HCT116 (cell line): ENCODE results near the gene FANK1. TPM values are rescaled to one million over a fixed set of nuclear protein-coding genes. Genes with fewer than 3 reads are reported as not detected.

Source experiments
- ATAC-seq: fragments of 200-7000 bp; cut with Tn5 transposase; 2 replicates; pipeline ENCODE4 v1.9.1; 2020; ENCODE audit warnings: mild to moderate bottlenecking, moderate library complexity
- BruUV-seq: library from RNA; stranded (reverse); fragments of 400-500 nt; replicated peaks from 2 replicates; lab custom pipeline; 2021; lab: Mats Ljungman, UMichigan
- CTCF ChIA-PET: fragments of 300-600 bp; sonication (Branson Sonifier 250); formaldehyde crosslinking; loops from one replicate; lab custom pipeline; 2021; ENCODE audit warnings: antibody characterized with exemption; lab: Charles Lee
- POLR2A ChIA-PET: fragments of 300-600, 350-600 bp; sonication (Branson Sonifier 250); formaldehyde crosslinking; loops from one replicate; lab custom pipeline; 2021; ENCODE audit warnings: antibody characterized with exemption; lab: Charles Lee
- RAD21 ChIA-PET, 2 experiments: fragments of 300-600 bp; sonication (Branson Sonifier 250); formaldehyde crosslinking; loops; one replicate each; lab custom pipeline; 2023; ENCODE audit warnings: low total read pairs in 2 of 2; ENCODE audit not compliant: uncharacterized antibody in 2 of 2, unreplicated experiment in 2 of 2, low non-redundant PET in 1 of 2; lab: Charles Lee
- DNase-seq: peaks from one replicate; pipeline ENCODE4 v3.0.0-alpha.2; 2010; ENCODE audit warnings: low read depth, low spot score
- H2AFZ ChIP-seq: fragments of 200-600 bp; shearing (Covaris generic), sonication (generic); 2 replicates; pipeline ENCODE4 v1.6.1; 2017; ENCODE audit warnings: low read depth, mixed run types, mixed read lengths, antibody characterized with exemption, low read length; ENCODE audit not compliant: poor library complexity, severe bottlenecking
- H3K27ac ChIP-seq: 2 replicates; pipeline ENCODE4 v1.5.1; 2012; ENCODE audit warnings: low read depth, low read length
- H3K27me3 ChIP-seq: fragments of 200-600 bp; sonication (generic); 2 replicates; pipeline ENCODE4 v1.6.1; 2016; ENCODE audit warnings: mixed run types, low read length, mixed read lengths; ENCODE audit not compliant: insufficient read depth
- H3K36me3 ChIP-seq, 2 experiments: fragments of 200-500 bp in 1 of 2; fragments of 200-600 bp in 1 of 2; sonication (Bioruptor generic) in 1 of 2; sonication (generic) in 1 of 2; 2 replicates each; pipeline versions ENCODE4 v1.5.1 to v1.6.1; 2014 to 2016; ENCODE audit warnings: low read length in 2 of 2, inconsistent platforms in 1 of 2, mixed read lengths in 1 of 2, mixed run types in 1 of 2; ENCODE audit not compliant: insufficient read depth in 2 of 2, control insufficient read depth in 1 of 2
- H3K4me1 ChIP-seq, 2 experiments: fragments of 200-600 bp in 1 of 2; sonication (generic) in 1 of 2; 2 replicates each; pipeline versions ENCODE4 v1.5.1 to v1.6.1; 2012 to 2017; ENCODE audit warnings: low read length in 2 of 2, inconsistent platforms in 1 of 2, mild to moderate bottlenecking in 1 of 2, mixed read lengths in 1 of 2, mixed run types in 1 of 2, moderate library complexity in 1 of 2; ENCODE audit not compliant: insufficient read depth in 2 of 2, control insufficient read depth in 1 of 2
- H3K4me2 ChIP-seq: fragments of 200-600 bp; sonication (generic); 2 replicates; pipeline ENCODE4 v1.6.1; 2017; ENCODE audit warnings: mixed run types, low read length, mixed read lengths
- H3K4me3 ChIP-seq, 2 experiments: fragments of 200-600 bp in 1 of 2; sonication (generic) in 1 of 2; replicated peaks in 1 of 2; 2 replicates each; pipeline ENCODE4 v1.5.1; 2011 to 2016; ENCODE audit warnings: low read length in 2 of 2, control low read depth in 1 of 2, low read depth in 1 of 2, mild to moderate bottlenecking in 1 of 2, mixed read lengths in 1 of 2, mixed run types in 1 of 2
- H3K79me2 ChIP-seq: fragments of 200-600 bp; sonication (generic); 2 replicates; pipeline ENCODE4 v1.6.1; 2017; ENCODE audit warnings: mild to moderate bottlenecking, mixed run types, low read length, moderate library complexity, mixed read lengths; ENCODE audit not compliant: insufficient read depth
- H3K9ac ChIP-seq: fragments of 200-600 bp; sonication (generic); 2 replicates; pipeline ENCODE4 v1.6.1; 2016; ENCODE audit warnings: low read length, mixed read lengths
- H3K9me2 ChIP-seq: fragments of 200-600 bp; sonication (generic), shearing (Covaris generic); 2 replicates; pipeline ENCODE4 v1.6.1; 2017; ENCODE audit warnings: mixed run types, mild to moderate bottlenecking, moderate library complexity; ENCODE audit not compliant: insufficient read depth
- H3K9me3 ChIP-seq, 2 experiments: fragments of 200-500 bp in 1 of 2; fragments of 200-600 bp in 1 of 2; sonication (Bioruptor generic) in 1 of 2; sonication (generic) in 1 of 2; 2 replicates each; pipeline ENCODE4 v1.6.1; 2014 to 2017; ENCODE audit warnings: low read length in 2 of 2, mixed read lengths in 2 of 2, inconsistent platforms in 1 of 2, low read depth in 1 of 2, mild to moderate bottlenecking in 1 of 2, mixed run types in 1 of 2, moderate library complexity in 1 of 2; ENCODE audit not compliant: control insufficient read depth in 1 of 2, insufficient read depth in 1 of 2
- H4K20me1 ChIP-seq: fragments of 200-600 bp; sonication (generic), shearing (Covaris generic); 2 replicates; pipeline ENCODE4 v1.6.1; 2017; ENCODE audit warnings: mixed run types, mild to moderate bottlenecking, moderate library complexity; ENCODE audit not compliant: insufficient read depth
- CBX3 ChIP-seq: IDR thresholded peaks from 2 replicates; pipeline ENCODE4 v1.6.1; 2012; ENCODE audit warnings: low read depth
- CEBPB ChIP-seq: IDR thresholded peaks from 2 replicates; pipeline ENCODE4 v1.6.1; 2012; ENCODE audit warnings: low read depth
- CTCF ChIP-seq, 3 experiments: fragments of 200-600 bp in 1 of 3; sonication (generic) in 1 of 3; IDR thresholded peaks in 2 of 3; conservative IDR thresholded peaks in 1 of 3; 2 replicates each; pipeline ENCODE4 v1.5.1; 2012 to 2017; ENCODE audit warnings: low read depth in 2 of 3, low read length in 2 of 3, antibody characterized with exemption in 1 of 3, borderline replicate concordance in 1 of 3, control low read depth in 1 of 3, mild to moderate bottlenecking in 1 of 3, mixed read lengths in 1 of 3, mixed run types in 1 of 3, moderate library complexity in 1 of 3; ENCODE audit not compliant: insufficient read depth in 1 of 3
- EGR1 ChIP-seq: IDR thresholded peaks from 2 replicates; pipeline ENCODE4 v1.6.1; 2012; ENCODE audit warnings: low read depth
- ELF1 ChIP-seq: IDR thresholded peaks from 2 replicates; pipeline ENCODE4 v1.6.1; 2012; ENCODE audit warnings: low read depth, borderline replicate concordance
- EZH2phosphoT487 ChIP-seq: fragments of 200-600 bp; IDR thresholded peaks from 2 replicates; pipeline ENCODE4 v1.6.1; 2018; ENCODE audit warnings: antibody characterized with exemption, borderline replicate concordance
- FOSL1 ChIP-seq: IDR thresholded peaks from 2 replicates; pipeline ENCODE4 v1.6.1; 2012; ENCODE audit warnings: low read depth
- JUND ChIP-seq: IDR thresholded peaks from 2 replicates; pipeline ENCODE4 v1.6.1; 2012
- MAX ChIP-seq: IDR thresholded peaks from 2 replicates; pipeline ENCODE4 v1.6.1; 2012
- POLR2A ChIP-seq: IDR thresholded peaks from 2 replicates; pipeline ENCODE4 v1.7.0; 2011; ENCODE audit warnings: borderline replicate concordance; ENCODE audit not compliant: insufficient read depth, insufficient read length; ENCODE audit errors: extremely low read depth
- RAD21 ChIP-seq: IDR thresholded peaks from 2 replicates; pipeline ENCODE4 v1.6.1; 2012; ENCODE audit warnings: low read depth, mild to moderate bottlenecking
- SP1 ChIP-seq: IDR thresholded peaks from 2 replicates; pipeline ENCODE4 v1.6.1; 2012; ENCODE audit warnings: low read depth
- TCF7L2 ChIP-seq: IDR thresholded peaks from 2 replicates; pipeline ENCODE4 v1.7.0; 2011; ENCODE audit warnings: borderline replicate concordance, inconsistent platforms; ENCODE audit not compliant: insufficient read depth, insufficient read length; ENCODE audit errors: extremely low read depth
- YY1 ChIP-seq: IDR thresholded peaks from 2 replicates; pipeline ENCODE4 v1.6.1; 2011; ENCODE audit warnings: low read length, low read depth, moderate library complexity, mild to moderate bottlenecking; ENCODE audit not compliant: insufficient replicate concordance; ENCODE audit errors: extremely low read depth
- ZBTB33 ChIP-seq: IDR thresholded peaks from 2 replicates; pipeline ENCODE4 v1.6.1; 2011; ENCODE audit warnings: mild to moderate bottlenecking, low read length, moderate library complexity; ENCODE audit not compliant: insufficient replicate concordance; ENCODE audit errors: extremely low read depth
- intact Hi-C: fragments of 100-400 bp; cut with micrococcal nuclease; formaldehyde crosslinking; loops from 2 replicates; pipeline ENCODE4 v1.10.0; 2022
- total RNA-seq: library from RNA; stranded (reverse); gene quantifications from one replicate; pipeline ENCODE4 v1.2.1, GENCODE V29; 2021; ENCODE audit not compliant: unreplicated experiment

The FANK1 gene
- total RNA-seq, 1 experiment from 2014 or later: 5.4 TPM

- TF ChIP-seq JUND: no peak
- no peak for TF ChIP-seq CBX3
- TF ChIP-seq EZH2phosphoT487: no peak
- TF ChIP-seq SP1: no peak
- TF ChIP-seq, all 23 proteins: peak for 0
Observed at GRCh38 chr10:125929618-125930017, 33.3 kb downstream of the FANK1 start (continued).

- H4K20me1 ChIP-seq: peaks cover 3% of the 10 kb centered on the region; the same call in 1 of the 2 replicates
- intact Hi-C loops: loop anchor here (1.0 to 5.0 kb wide), 3 partner anchors 66 to 815 kb away; no protein-coding TSS in a partner anchor
- H3K9me3 ChIP-seq: no peaks in the 10 kb centered on the region
- DNase-seq: no peak
- no peak overlapping the region for H3K27ac ChIP-seq
- H3K79me2 ChIP-seq: no peaks in the 10 kb centered on the region
- H3K9me2 ChIP-seq: no peaks in the 10 kb centered on the region
- H3K36me3 ChIP-seq: no peaks in the 10 kb centered on the region
- TF ChIP-seq ZBTB33 (no peak), TCF7L2 (no peak), CEBPB (no peak), MAX (no peak), RAD21 (no peak), CTCF (IDR thresholded peaks at IDR 0.05 in 2 of 3, conservative IDR thresholded peaks at IDR 0.05 in 1 of 3; ENCODE audit: borderline replicate concordance in 1 of 3, insufficient read depth in 1 of 3, low read depth in 2 of 3, low read length in 2 of 3) (no peak), FOSL1 (no peak), POLR2A (no peak), YY1 (no peak), EGR1 (no peak), ELF1 (no peak)
- ATAC-seq: no peak
- BruUV-seq: no TSS peak
- no peaks in the 10 kb centered on the region for H3K27me3 ChIP-seq
- ChIA-PET CTCF (interaction anchor here (0.9 to 2.8 kb wide), 21 partner anchors 17 to 665 kb away, joined by 3 to 35 read pairs (median 5); no protein-coding TSS in a partner anchor), RAD21 (interaction anchor here in 1 of 2 experiments (1.0 kb wide), 2 partner anchors 65 to 570 kb away, joined by 3 to 4 read pairs; no protein-coding TSS in a partner anchor), POLR2A (no interaction called here)
- H2AFZ ChIP-seq: no peak overlapping the region
- H3K4me2 ChIP-seq: no peak overlapping the region
- H3K9ac ChIP-seq: no peak overlapping the region
- H3K4me3 ChIP-seq: no peak overlapping the region
- H3K4me1 ChIP-seq: peaks cover 4 to 15% of the 10 kb centered on the region in 2 experiments; a peak in 3 of 4 replicates
Observed at GRCh38 chr10:125933693-125934092, 37.3 kb downstream of the FANK1 start.
